Neural progenitor cell (in vitro differentiated cells): ENCODE measurements around the gene CYB561. TPM values are rescaled to one million over a fixed set of nuclear protein-coding genes. Genes with fewer than 3 reads are reported as not detected.

ENCODE experiments used
- DNase-seq: peaks from one replicate; pipeline ENCODE4 v3.0.0-alpha.2; 2016; ENCODE audit warnings: low spot score
- H2AFZ ChIP-seq: fragments of 200-600 bp; sonication (generic); replicated peaks from 2 replicates; pipeline ENCODE4 v1.6.1; 2016; ENCODE audit warnings: antibody characterized with exemption
- H3F3A ChIP-seq: fragments of 200-600 bp; sonication (generic); 2 replicates; pipeline ENCODE4 v1.6.1; 2016; ENCODE audit warnings: antibody characterized with exemption, low read depth
- H3K27ac ChIP-seq: fragments of 200-600 bp; sonication (generic); 2 replicates; pipeline ENCODE4 v1.5.1; 2016; ENCODE audit warnings: mild to moderate bottlenecking
- H3K27me3 ChIP-seq: fragments of 200-600 bp; sonication (generic); 2 replicates; pipeline ENCODE4 v1.6.1; 2016; ENCODE audit warnings: mild to moderate bottlenecking, moderate library complexity
- H3K36me3 ChIP-seq: fragments of 200-600 bp; sonication (generic); 2 replicates; pipeline ENCODE4 v1.5.1; 2016
- H3K4me1 ChIP-seq: fragments of 200-600 bp; sonication (generic); 2 replicates; pipeline ENCODE4 v1.6.1; 2016; ENCODE audit warnings: mixed run types
- H3K4me2 ChIP-seq: fragments of 200-600 bp; sonication (generic); 2 replicates; pipeline ENCODE4 v1.6.1; 2016
- H3K4me3 ChIP-seq: fragments of 200-600 bp; sonication (generic); 2 replicates; pipeline ENCODE4 v1.5.1; 2016
- H3K79me2 ChIP-seq: fragments of 200-600 bp; sonication (generic); 2 replicates; pipeline ENCODE4 v1.6.1; 2016; ENCODE audit warnings: low read depth
- H3K9ac ChIP-seq: fragments of 200-600 bp; sonication (generic); 2 replicates; pipeline ENCODE4 v1.6.1; 2016
- H3K9me3 ChIP-seq: fragments of 200-600 bp; sonication (generic); 2 replicates; pipeline ENCODE4 v1.5.1; 2016; ENCODE audit warnings: low read depth
- H4K20me1 ChIP-seq: fragments of 200-600 bp; sonication (generic); 2 replicates; pipeline ENCODE4 v1.6.1; 2016; ENCODE audit warnings: low read depth
- H3K27ac Mint-ChIP-seq: 3 replicates; pipeline ENCODE4 v1.8.0; 2021; ENCODE audit warnings: mixed read lengths
- H3K27me3 Mint-ChIP-seq: 2 replicates; pipeline ENCODE4 v1.8.0; 2022; ENCODE audit warnings: low read depth, mild to moderate bottlenecking, inconsistent platforms, moderate library complexity, mixed read lengths; ENCODE audit not compliant: insufficient read depth
- H3K36me3 Mint-ChIP-seq: 3 replicates; pipeline ENCODE4 v1.8.0; 2021; ENCODE audit warnings: mixed read lengths
- H3K4me1 Mint-ChIP-seq: 3 replicates; pipeline ENCODE4 v1.8.0; 2021; ENCODE audit warnings: mixed read lengths
- H3K4me3 Mint-ChIP-seq: 3 replicates; pipeline ENCODE4 v1.8.0; 2021; ENCODE audit warnings: mild to moderate bottlenecking, moderate library complexity, mixed read lengths
- H3K9me3 Mint-ChIP-seq: 3 replicates; pipeline ENCODE4 v1.8.0; 2020; ENCODE audit warnings: mixed read lengths
- EZH2 ChIP-seq: fragments of 200-600 bp; sonication (generic); IDR thresholded peaks from 2 replicates; pipeline ENCODE4 v1.6.1; 2017; ENCODE audit warnings: antibody characterized with exemption, mild to moderate bottlenecking, moderate library complexity
- EZH2phosphoT487 ChIP-seq: fragments of 200-600 bp; sonication (generic); IDR thresholded peaks from 2 replicates; pipeline ENCODE4 v1.6.1; 2017; ENCODE audit warnings: antibody characterized with exemption
- total RNA-seq: library from RNA; depleted of rRNA; stranded (reverse); fragments of >200 nt; gene quantifications from 2 replicates; pipeline ENCODE4 v1.2.3, GENCODE V29; 2015; ENCODE audit warnings: low replicate concordance
- TF ChIP-seq, protein P1 (sequence below): fragments of 200-600 bp; sonication (generic); IDR thresholded peaks from 2 replicates; pipeline ENCODE4 v1.5.1; 2017; ENCODE audit warnings: antibody characterized with exemption, mild to moderate bottlenecking

Gene CYB561
- total RNA-seq, 1 donor from 2014 or later = 4.2 TPM

DNA sequence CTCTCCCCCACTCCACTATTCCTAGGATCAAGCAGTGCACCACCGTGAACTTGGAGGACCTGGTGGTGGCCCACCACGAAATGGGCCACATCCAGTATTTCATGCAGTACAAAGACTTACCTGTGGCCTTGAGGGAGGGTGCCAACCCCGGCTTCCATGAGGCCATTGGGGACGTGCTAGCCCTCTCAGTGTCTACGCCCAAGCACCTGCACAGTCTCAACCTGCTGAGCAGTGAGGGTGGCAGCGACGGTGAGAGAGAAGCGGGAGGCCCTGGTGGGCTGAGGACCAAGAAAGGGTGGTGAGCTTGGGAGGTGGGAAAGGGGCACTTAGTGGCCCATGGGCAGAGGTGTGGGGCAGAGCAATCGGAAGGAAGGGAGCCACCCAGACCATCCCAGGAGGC lies 47.3 kb upstream of the CYB561 start:
- Histone ChIP-seq H3F3A (no peaks in the 10 kb centered on the region), H2AFZ (no peak overlapping the region), H3K9ac (no peak overlapping the region), H3K9me3 (no peaks in the 10 kb centered on the region), H3K4me3 (no peak overlapping the region), H3K27me3 (no peaks in the 10 kb centered on the region), H3K79me2 (no peaks in the 10 kb centered on the region), H3K27ac (no peak overlapping the region), H3K4me1 (peaks cover 9% of the 10 kb centered on the region), H4K20me1 (no peaks in the 10 kb centered on the region), H3K4me2 (no peak overlapping the region), H3K36me3 (no peaks in the 10 kb centered on the region)
- Mint-ChIP-seq H3K4me3 (peak overlapping the region; percentile 46), H3K36me3 (no peaks in the 10 kb centered on the region), H3K27ac (no peak overlapping the region), H3K9me3 (no peaks in the 10 kb centered on the region), H3K27me3 (peaks cover 7% of the 10 kb centered on the region), H3K4me1 (peaks cover 6% of the 10 kb centered on the region)
- TF ChIP-seq EZH2phosphoT487 (no peak), EZH2 (no peak)
- TF ChIP-seq, protein P1, sequence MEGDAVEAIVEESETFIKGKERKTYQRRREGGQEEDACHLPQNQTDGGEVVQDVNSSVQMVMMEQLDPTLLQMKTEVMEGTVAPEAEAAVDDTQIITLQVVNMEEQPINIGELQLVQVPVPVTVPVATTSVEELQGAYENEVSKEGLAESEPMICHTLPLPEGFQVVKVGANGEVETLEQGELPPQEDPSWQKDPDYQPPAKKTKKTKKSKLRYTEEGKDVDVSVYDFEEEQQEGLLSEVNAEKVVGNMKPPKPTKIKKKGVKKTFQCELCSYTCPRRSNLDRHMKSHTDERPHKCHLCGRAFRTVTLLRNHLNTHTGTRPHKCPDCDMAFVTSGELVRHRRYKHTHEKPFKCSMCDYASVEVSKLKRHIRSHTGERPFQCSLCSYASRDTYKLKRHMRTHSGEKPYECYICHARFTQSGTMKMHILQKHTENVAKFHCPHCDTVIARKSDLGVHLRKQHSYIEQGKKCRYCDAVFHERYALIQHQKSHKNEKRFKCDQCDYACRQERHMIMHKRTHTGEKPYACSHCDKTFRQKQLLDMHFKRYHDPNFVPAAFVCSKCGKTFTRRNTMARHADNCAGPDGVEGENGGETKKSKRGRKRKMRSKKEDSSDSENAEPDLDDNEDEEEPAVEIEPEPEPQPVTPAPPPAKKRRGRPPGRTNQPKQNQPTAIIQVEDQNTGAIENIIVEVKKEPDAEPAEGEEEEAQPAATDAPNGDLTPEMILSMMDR = no peak
- DNase-seq = no peak

DNA sequence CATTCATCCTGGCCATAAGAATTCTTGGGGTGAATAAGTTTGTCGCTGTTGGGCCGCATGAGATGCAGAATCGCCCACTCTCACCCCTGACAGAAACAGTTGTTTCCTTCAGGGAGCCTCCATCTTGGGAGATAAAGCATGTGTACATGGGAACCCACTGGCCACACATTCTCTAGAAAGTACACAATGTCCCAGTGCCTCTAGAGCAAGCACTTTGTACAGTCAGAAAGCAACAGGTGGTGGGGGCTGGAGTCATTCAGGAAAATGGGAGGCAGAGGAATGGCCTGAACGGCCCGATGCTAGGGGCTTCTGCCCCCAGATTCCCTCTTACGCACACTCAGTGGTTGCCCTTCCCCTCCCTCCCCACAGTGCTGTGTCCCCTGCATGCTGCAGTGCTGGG lies 46.8 kb upstream of the CYB561 start:
- no peak overlapping the region for H2AFZ ChIP-seq
- H3K4me3 Mint-ChIP-seq = no peak overlapping the region
- no peaks in the 10 kb centered on the region for H3K36me3 ChIP-seq
- no peak overlapping the region for H3K9ac ChIP-seq
- H3K36me3 Mint-ChIP-seq = no peaks in the 10 kb centered on the region
- H3K4me2 ChIP-seq = no peak overlapping the region
- no peak for DNase-seq
- no peaks in the 10 kb centered on the region for H3K79me2 ChIP-seq
- peaks cover 6% of the 10 kb centered on the region for H3K4me1 ChIP-seq
- no peak overlapping the region for H3K4me3 ChIP-seq
- peak overlapping the region; percentile 29 for H3K27ac Mint-ChIP-seq
- H3K27me3 Mint-ChIP-seq = peaks cover 7% of the 10 kb centered on the region
- H3K27ac ChIP-seq = no peak overlapping the region
- H3F3A ChIP-seq = no peaks in the 10 kb centered on the region
- TF ChIP-seq EZH2phosphoT487 = no peak
- no peak for TF ChIP-seq EZH2
- TF ChIP-seq, protein P1 = no peak
- no peaks in the 10 kb centered on the region for H3K9me3 ChIP-seq
- no peaks in the 10 kb centered on the region for H3K27me3 ChIP-seq
- peaks cover 2% of the 10 kb centered on the region for H3K4me1 Mint-ChIP-seq
- no peaks in the 10 kb centered on the region for H3K9me3 Mint-ChIP-seq
- H4K20me1 ChIP-seq = no peaks in the 10 kb centered on the region

DNA sequence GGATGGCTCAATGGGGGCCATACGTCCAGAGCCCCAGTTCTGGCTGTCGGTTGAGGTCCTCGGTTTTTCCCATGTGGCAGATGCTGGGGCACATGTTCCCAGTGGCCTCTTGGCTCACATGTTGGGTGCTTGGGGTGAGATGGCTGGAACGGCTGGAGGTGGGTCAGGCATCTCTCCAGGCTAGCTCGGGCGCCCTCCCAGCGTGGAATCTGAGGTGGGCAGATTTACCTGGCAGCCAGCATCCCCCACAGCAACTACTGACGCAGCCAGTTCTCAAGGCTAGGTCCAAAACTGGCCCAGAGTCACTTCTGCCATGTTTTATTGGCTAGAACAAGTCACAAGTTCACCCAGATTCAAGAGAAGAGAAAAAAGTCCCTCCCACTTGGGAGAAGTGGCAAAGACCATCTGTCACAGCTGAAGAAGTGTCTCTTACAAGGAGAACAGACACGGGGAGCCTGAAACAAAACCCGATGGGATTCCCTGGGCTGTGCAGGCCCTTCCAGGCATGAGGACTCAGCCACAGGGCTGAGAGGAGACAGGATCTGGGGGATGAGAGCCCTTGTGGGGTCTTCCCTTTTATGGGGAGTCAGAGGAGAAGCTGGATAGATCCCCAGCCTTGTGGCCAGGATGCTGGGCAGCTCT lies 46.0 kb upstream of the CYB561 start:
- H3K4me1 Mint-ChIP-seq = no peaks in the 10 kb centered on the region
- Histone ChIP-seq H2AFZ (no peak overlapping the region), H3K79me2 (no peaks in the 10 kb centered on the region), H3K4me3 (no peak overlapping the region), H4K20me1 (no peaks in the 10 kb centered on the region), H3K9me3 (no peaks in the 10 kb centered on the region), H3K36me3 (no peaks in the 10 kb centered on the region), H3K27me3 (no peaks in the 10 kb centered on the region), H3K27ac (no peak overlapping the region), H3K4me2 (no peak overlapping the region), H3K4me1 (no peaks in the 10 kb centered on the region), H3K9ac (no peak overlapping the region), H3F3A (no peaks in the 10 kb centered on the region)
- TF ChIP-seq EZH2 (no peak), EZH2phosphoT487 (no peak)
- TF ChIP-seq, protein P1 = no peak
- no peak overlapping the region for H3K27ac Mint-ChIP-seq
- H3K27me3 Mint-ChIP-seq = peaks cover 7% of the 10 kb centered on the region
- H3K9me3 Mint-ChIP-seq = no peaks in the 10 kb centered on the region
- no peaks in the 10 kb centered on the region for H3K36me3 Mint-ChIP-seq
- H3K4me3 Mint-ChIP-seq = no peak overlapping the region
- no peak for DNase-seq
